Skeletal muscle tissue (tissue), 4 donors: ENCODE measurements around the gene NOP58. TPM values are rescaled to one million over a fixed set of nuclear protein-coding genes. Genes with fewer than 3 reads are reported as not detected.
"Not testable (repeated sequence)": the region's sequence is repeated elsewhere in the genome, so short reads cannot be mapped to it uniquely, and the experiment has no call there.

Source experiments
- H3K27ac ChIP-seq: one replicate; pipeline ENCODE4 v1.7.0; 2013; ENCODE audit warnings: mild to moderate bottlenecking, low read depth, low read length, inconsistent platforms
- H3K27me3 ChIP-seq, 3 donors: one replicate each; pipeline ENCODE4 v1.7.0; 2013; ENCODE audit warnings: low read length in 3 of 3; ENCODE audit not compliant: control insufficient read depth in 3 of 3, insufficient read depth in 3 of 3
- H3K36me3 ChIP-seq, 3 donors: one replicate each; pipeline ENCODE4 v1.7.0; 2013; ENCODE audit warnings: low read length in 3 of 3; ENCODE audit not compliant: control insufficient read depth in 3 of 3, insufficient read depth in 3 of 3
- H3K4me1 ChIP-seq, 3 donors: one replicate each; pipeline ENCODE4 v1.7.0; 2013; ENCODE audit warnings: low read length in 3 of 3, mild to moderate bottlenecking in 3 of 3; ENCODE audit not compliant: control insufficient read depth in 3 of 3, insufficient read depth in 3 of 3
- H3K4me3 ChIP-seq, 3 donors: one replicate each; pipeline ENCODE4 v1.7.0; 2013; ENCODE audit warnings: low read length in 3 of 3
- H3K9ac ChIP-seq, 3 donors: one replicate each; pipeline ENCODE4 v1.7.0; 2013; ENCODE audit warnings: low read length in 3 of 3, mild to moderate bottlenecking in 3 of 3, moderate library complexity in 2 of 3, low read depth in 1 of 3
- H3K9me3 ChIP-seq, 3 donors: one replicate each; pipeline ENCODE4 v1.7.0; 2013; ENCODE audit warnings: low read length in 3 of 3; ENCODE audit not compliant: control insufficient read depth in 3 of 3
- total RNA-seq: library from RNA; depleted of rRNA; stranded (reverse); fragments of >200 nt; gene quantifications from one replicate; pipeline ENCODE4 v1.2.3, GENCODE V29; 2014
- donor health status: Osteomylitis.

NOP58 gene
- total RNA-seq, 1 donor from 2014 or later: 49.6 TPM

- peak overlapping the region; percentile 98 to 100 (median 98) for H3K4me3 ChIP-seq
Measured at GRCh38 chr2:202267495-202267894, 1.9 kb downstream of the NOP58 start.

GRCh38 chr2:202269585-202269984 lies 4.0 kb downstream of the NOP58 start:
- Histone ChIP-seq H3K4me1 (peaks cover 8 to 13% (median 11%) of the 10 kb centered on the region in 3 donors), H3K4me3 (no peak overlapping the region), H3K36me3 (no peaks in the 10 kb centered on the region), H3K9ac (no peak overlapping the region), H3K9me3 (no peaks in the 10 kb centered on the region), H3K27me3 (no peaks in the 10 kb centered on the region), H3K27ac (no peak overlapping the region)

More at GRCh38 chr2:202267495-202267894, 1.9 kb downstream of the NOP58 start:
- no peaks in the 10 kb centered on the region for H3K9me3 ChIP-seq
- no peak overlapping the region for H3K27ac ChIP-seq
- no peaks in the 10 kb centered on the region for H3K27me3 ChIP-seq
- H3K36me3 ChIP-seq: no peaks in the 10 kb centered on the region
- H3K9ac ChIP-seq: peak overlapping the region; percentile 41 to 99 (median 93)
- peaks cover 8 to 13% (median 11%) of the 10 kb centered on the region in 3 donors for H3K4me1 ChIP-seq

- peaks cover 0 to 4% (median 0%) of the 10 kb centered on the region in 3 donors for H3K36me3 ChIP-seq
- no peak overlapping the region for H3K27ac ChIP-seq
- no peak overlapping the region for H3K4me3 ChIP-seq
- H3K27me3 ChIP-seq: no peaks in the 10 kb centered on the region
- H3K9me3 ChIP-seq: no peaks in the 10 kb centered on the region
- peaks cover 8 to 13% (median 11%) of the 10 kb centered on the region in 3 donors for H3K4me1 ChIP-seq
- no peak overlapping the region for H3K9ac ChIP-seq
Measured at GRCh38 chr2:202270487-202270886, 4.9 kb downstream of the NOP58 start.

- H3K27ac ChIP-seq, H3K9ac ChIP-seq, H3K4me3 ChIP-seq, H3K27me3 ChIP-seq, H3K9me3 ChIP-seq: not testable (repeated sequence)
- Histone ChIP-seq H3K36me3 (peaks cover 3 to 14% (median 11%) of the 10 kb centered on the region in 3 donors), H3K4me1 (peaks cover under 1 to 17% (median 14%) of the 10 kb centered on the region in 3 donors)
Measured at GRCh38 chr2:202276078-202276720, 10.6 kb downstream of the NOP58 start.

- peaks cover 6 to 25% (median 18%) of the 10 kb centered on the region in 3 donors for H3K36me3 ChIP-seq
- H3K9me3 ChIP-seq: no peaks in the 10 kb centered on the region
- H3K9ac ChIP-seq: peak overlapping the region in 2 of 3 donors; percentile 4 to 34
- H3K4me3 ChIP-seq: no peak overlapping the region
- H3K27me3 ChIP-seq: no peaks in the 10 kb centered on the region
- peaks cover 3 to 23% (median 17%) of the 10 kb centered on the region in 3 donors for H3K4me1 ChIP-seq
- H3K27ac ChIP-seq: peak overlapping the region; percentile 80
Measured at GRCh38 chr2:202278036-202278760, 12.6 kb downstream of the NOP58 start.

GRCh38 chr2:202278944-202279343 lies 13.4 kb downstream of the NOP58 start:
- H3K4me1 ChIP-seq: peaks cover 3 to 23% (median 17%) of the 10 kb centered on the region in 3 donors
- H3K27ac ChIP-seq: peak overlapping the region; percentile 80
- H3K9ac ChIP-seq: no peak overlapping the region
- H3K9me3 ChIP-seq: no peaks in the 10 kb centered on the region
- no peaks in the 10 kb centered on the region for H3K27me3 ChIP-seq
- H3K36me3 ChIP-seq: peaks cover 6 to 28% (median 24%) of the 10 kb centered on the region in 3 donors
- H3K4me3 ChIP-seq: no peak overlapping the region

- H3K4me1 ChIP-seq: peaks cover 0 to 3% (median 0%) of the 10 kb centered on the region in 3 donors
- H3K36me3 ChIP-seq: peaks cover 28 to 63% (median 55%) of the 10 kb centered on the region in 3 donors
- H3K27me3 ChIP-seq: no peaks in the 10 kb centered on the region
- no peak overlapping the region for H3K27ac ChIP-seq
- H3K9ac ChIP-seq: no peak overlapping the region
- no peaks in the 10 kb centered on the region for H3K9me3 ChIP-seq
- H3K4me3 ChIP-seq: no peak overlapping the region
Measured at GRCh38 chr2:202286595-202286994, 21.0 kb downstream of the NOP58 start.

- Histone ChIP-seq H3K9me3 (no peaks in the 10 kb centered on the region), H3K4me3 (no peak overlapping the region), H3K27me3 (no peaks in the 10 kb centered on the region), H3K27ac (no peak overlapping the region), H3K9ac (no peak overlapping the region), H3K36me3 (peaks cover 31 to 65% (median 58%) of the 10 kb centered on the region in 3 donors), H3K4me1 (no peaks in the 10 kb centered on the region)
Measured at GRCh38 chr2:202289394-202290204, 24.0 kb downstream of the NOP58 start.

- no peaks in the 10 kb centered on the region for H3K9me3 ChIP-seq
- H3K27me3 ChIP-seq: no peaks in the 10 kb centered on the region
- H3K27ac ChIP-seq: no peak overlapping the region
- no peaks in the 10 kb centered on the region for H3K4me1 ChIP-seq
- no peak overlapping the region for H3K4me3 ChIP-seq
- no peak overlapping the region for H3K9ac ChIP-seq
- H3K36me3 ChIP-seq: peaks cover 24 to 64% (median 52%) of the 10 kb centered on the region in 3 donors
Measured at GRCh38 chr2:202290316-202290715, 24.8 kb downstream of the NOP58 start.
